GM10248 (cell line): ENCODE measurements around the gene UGP2.

Experiments
- CTCF ChIA-PET: fragments of 300-600 bp; sonication (Branson Sonifier 250); formaldehyde crosslinking; extraction: SDS; loops from one replicate; lab custom pipeline; 2021; ENCODE audit warnings: antibody characterized with exemption; lab: Yijun Ruan, JAX
- POLR2A ChIA-PET: fragments of 350-650 bp; sonication (Branson Sonifier 250); formaldehyde crosslinking; extraction: SDS; loops from one replicate; lab custom pipeline; 2020; ENCODE audit warnings: antibody characterized with exemption; lab: Yijun Ruan, JAX
- DNase-seq: peaks from one replicate; pipeline ENCODE4 v3.0.0; 2012; ENCODE audit errors: extremely low spot score
- TF ChIP-seq, protein P1 (sequence below): IDR thresholded peaks from 2 replicates; pipeline ENCODE4 v1.5.1; 2012; ENCODE audit warnings: mild to moderate bottlenecking, low read depth; ENCODE audit errors: extremely low read depth, missing control alignments, control extremely low read depth

Gene UGP2

DNA sequence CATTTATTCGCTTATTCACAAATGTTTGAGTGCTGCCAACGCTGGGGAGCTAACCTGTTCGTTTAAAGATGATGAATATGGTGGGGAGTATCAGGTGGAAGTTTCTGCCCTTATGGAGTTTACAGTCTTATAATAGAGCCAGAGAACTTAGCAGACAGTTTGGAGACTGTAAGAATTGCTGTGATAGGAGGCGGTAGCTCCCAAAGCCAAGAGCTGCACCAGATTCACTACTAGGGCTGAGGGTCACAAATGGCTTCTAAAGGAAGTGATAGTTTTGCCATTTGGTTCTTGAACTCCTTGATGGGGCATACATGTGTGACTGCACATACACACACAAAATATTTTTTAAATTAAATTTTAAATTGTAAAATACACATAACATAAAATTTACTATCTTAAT is 29.0 kb downstream of the UGP2 start:
- ChIA-PET CTCF (interaction anchor here (0.8 to 1.2 kb wide), 2 partner anchors 10 to 29 kb away, joined by 3 read pairs; no protein-coding TSS in a partner anchor), POLR2A (no interaction called here)
- TF ChIP-seq, protein P1, sequence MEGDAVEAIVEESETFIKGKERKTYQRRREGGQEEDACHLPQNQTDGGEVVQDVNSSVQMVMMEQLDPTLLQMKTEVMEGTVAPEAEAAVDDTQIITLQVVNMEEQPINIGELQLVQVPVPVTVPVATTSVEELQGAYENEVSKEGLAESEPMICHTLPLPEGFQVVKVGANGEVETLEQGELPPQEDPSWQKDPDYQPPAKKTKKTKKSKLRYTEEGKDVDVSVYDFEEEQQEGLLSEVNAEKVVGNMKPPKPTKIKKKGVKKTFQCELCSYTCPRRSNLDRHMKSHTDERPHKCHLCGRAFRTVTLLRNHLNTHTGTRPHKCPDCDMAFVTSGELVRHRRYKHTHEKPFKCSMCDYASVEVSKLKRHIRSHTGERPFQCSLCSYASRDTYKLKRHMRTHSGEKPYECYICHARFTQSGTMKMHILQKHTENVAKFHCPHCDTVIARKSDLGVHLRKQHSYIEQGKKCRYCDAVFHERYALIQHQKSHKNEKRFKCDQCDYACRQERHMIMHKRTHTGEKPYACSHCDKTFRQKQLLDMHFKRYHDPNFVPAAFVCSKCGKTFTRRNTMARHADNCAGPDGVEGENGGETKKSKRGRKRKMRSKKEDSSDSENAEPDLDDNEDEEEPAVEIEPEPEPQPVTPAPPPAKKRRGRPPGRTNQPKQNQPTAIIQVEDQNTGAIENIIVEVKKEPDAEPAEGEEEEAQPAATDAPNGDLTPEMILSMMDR, result no peak
- no peak for DNase-seq

DNA sequence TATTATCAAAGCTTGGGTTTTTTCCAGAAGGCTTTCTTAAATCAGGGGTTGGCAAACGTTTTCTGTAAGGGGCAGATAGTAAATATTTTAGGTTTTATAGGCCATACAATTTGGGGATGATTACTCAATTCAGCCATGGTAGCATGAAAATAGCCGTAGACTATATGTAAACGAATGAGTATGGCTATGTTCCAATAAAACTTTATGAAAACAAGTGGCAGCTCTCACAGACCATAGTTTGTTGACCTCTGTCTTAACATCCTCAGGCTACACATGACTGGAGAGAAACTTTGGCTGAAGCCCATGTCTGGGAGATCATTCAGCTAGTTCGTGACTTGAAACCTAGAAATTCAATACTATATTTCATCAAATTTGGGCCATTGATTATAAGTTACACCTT is 30.2 kb downstream of the UGP2 start:
- DNase-seq, result no peak
- CTCF ChIA-PET, result interaction anchor here (7.7 kb wide), 1 partner anchor 8 kb away, joined by 54 read pairs; no protein-coding TSS in a partner anchor
- TF ChIP-seq, protein P1, result no peak
- POLR2A ChIA-PET, result no interaction called here

DNA sequence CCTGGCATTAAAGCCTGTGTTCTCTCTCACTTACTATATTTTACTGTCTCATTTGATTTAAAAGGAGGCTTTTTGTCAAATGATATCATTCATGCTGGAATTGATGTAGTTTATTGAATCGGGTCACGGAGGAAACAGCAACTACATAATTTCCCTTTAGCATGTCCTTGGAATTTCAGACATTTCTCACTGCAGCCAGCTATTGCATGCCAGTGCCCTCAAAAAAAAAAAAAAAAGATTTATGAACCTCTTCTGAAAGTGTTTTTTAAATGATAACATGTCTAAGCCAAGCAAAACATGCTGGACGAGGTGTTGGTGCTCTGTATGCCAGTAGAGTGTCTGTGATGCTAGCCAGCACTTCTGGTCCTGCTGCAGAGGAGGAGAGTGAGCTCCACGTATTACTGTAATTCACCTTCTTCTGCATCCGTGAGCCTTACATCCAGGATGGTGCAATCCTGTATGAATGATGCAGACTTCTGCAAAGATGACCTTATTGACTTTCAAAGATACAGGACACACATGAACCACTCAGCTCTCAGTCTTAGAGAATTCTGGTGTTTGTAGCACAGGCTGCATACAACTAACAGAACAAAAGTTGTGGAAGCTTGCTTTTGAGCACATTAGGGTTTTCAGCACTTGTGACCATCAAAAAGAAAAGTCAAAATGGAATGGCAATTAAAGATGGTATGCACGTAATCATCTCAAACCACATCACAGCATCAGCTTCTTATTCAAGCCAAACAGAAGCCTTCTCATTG is 31.1 kb downstream of the UGP2 start:
- TF ChIP-seq, protein P1, result no peak
- DNase-seq, result no peak
- ChIA-PET CTCF (interaction anchor here (2.0 to 7.7 kb wide), 2 partner anchors 9 to 10 kb away, joined by 4 to 54 read pairs; no protein-coding TSS in a partner anchor), POLR2A (interaction anchor here (0.6 kb wide), 1 partner anchor 914 kb away, joined by 4 read pairs; no protein-coding TSS in a partner anchor)

DNA sequence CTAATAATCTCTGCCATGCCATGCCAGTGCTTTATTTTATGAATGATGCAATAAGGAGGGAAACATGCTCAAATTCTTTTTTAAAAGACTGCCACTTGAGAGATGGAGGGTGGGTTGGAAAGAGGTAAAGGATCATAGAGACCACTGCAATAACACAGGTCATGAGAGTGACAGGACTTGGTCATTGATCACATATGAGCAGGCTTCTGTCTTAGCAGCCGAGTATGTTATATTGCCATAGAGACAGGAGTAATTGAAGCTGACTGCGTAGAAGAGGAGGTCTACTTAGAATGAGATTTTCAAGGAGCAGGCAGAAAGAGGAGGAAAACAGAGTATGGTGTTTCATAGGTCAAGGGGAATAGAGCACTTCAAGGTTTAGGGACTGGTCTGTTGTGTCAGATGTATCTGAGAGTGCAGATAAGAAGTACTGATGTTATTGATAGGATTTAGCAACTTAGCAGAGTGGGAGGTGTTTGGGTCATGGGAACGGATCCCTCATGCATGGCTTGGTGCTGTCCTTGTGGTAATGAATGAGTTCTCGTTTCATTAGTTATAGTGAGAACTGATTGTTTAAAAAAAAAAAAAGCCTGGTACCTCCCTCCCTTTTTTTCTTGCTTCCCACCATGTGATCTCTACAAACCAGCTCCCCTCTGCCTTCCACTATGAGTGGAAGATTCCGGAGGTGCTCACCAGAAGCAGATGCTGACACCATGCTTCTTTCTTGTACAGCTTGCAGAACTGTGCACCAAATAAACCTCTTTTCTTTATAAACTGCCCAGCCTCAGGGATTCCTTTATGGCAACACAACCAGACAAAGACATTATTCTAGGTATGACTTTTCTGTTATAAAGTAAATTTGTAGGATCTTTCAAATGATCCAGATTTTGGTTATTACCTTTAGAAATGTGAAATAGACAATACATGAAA is 32.8 kb downstream of the UGP2 start:
- ChIA-PET CTCF (interaction anchor here (1.4 to 7.7 kb wide), 3 partner anchors 8 to 183 kb away, joined by 3 to 54 read pairs (median 4); no protein-coding TSS in a partner anchor), POLR2A (no interaction called here)
- DNase-seq, result no peak
- TF ChIP-seq, protein P1, result no peak

DNA sequence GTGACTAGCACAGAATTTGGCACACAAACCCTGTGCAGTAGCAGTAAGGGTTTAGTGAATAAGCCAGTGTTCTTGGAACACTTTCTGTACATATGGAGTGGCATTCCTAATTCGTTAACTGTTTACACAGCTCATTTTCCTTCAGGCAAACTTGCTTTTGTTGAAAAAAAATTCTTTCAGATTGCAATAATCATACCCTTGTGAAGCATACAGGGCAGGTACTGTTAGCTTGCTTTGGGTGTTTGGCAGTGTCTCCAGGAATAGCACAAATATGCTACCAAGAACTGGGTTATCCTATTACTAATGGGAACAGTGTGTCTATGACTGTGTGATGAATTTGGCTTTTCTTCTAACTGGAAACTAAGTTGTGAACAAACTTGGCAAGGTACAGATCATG is 33.4 kb downstream of the UGP2 start:
- POLR2A ChIA-PET, result no interaction called here
- no peak for DNase-seq
- TF ChIP-seq, protein P1, result no peak
- CTCF ChIA-PET, result interaction anchor here (1.2 to 7.7 kb wide), 3 partner anchors 11 to 183 kb away, joined by 3 to 54 read pairs (median 3); no protein-coding TSS in a partner anchor
